HTR-8/SVneo (cell line): ENCODE results near the gene ASXL2.
"Not testable (repeated sequence)": the region's sequence is repeated elsewhere in the genome, so short reads cannot be mapped to it uniquely, and the experiment has no call there.

ENCODE experiments used
- DNase-seq: peaks from one replicate; pipeline ENCODE4 v3.0.0; 2011; ENCODE audit warnings: low spot score, mixed read lengths; ENCODE audit not compliant: insufficient read length
- FAIRE-seq: peaks from 2 replicates; lab custom pipeline; 2011; peaks lifted over from hg19 to GRCh38; lab: Jason Lieb, UNC

The ASXL2 gene

DNA sequence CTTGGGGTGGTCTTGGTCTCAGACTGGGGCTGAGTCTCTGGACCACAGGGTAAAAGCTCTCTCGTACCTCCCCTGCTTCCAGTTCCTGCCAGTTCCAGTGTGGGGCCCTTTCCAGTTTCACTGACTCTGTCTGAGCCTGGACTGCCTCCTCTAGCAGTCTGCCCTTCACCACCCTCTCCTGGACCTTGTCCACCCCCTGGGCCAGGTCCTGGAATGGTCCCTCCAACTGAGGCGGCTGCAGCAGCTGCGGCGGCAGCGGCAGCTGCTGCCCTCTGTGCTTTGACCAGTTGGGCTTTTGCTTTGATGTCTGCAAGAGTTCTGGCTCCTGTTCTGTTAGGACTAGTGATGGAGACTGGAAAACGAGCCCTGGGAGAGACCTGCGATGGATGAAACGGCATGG is 134.2 kb downstream of the ASXL2 start:
- DNase-seq = no peak
- FAIRE-seq = no peak

DNA sequence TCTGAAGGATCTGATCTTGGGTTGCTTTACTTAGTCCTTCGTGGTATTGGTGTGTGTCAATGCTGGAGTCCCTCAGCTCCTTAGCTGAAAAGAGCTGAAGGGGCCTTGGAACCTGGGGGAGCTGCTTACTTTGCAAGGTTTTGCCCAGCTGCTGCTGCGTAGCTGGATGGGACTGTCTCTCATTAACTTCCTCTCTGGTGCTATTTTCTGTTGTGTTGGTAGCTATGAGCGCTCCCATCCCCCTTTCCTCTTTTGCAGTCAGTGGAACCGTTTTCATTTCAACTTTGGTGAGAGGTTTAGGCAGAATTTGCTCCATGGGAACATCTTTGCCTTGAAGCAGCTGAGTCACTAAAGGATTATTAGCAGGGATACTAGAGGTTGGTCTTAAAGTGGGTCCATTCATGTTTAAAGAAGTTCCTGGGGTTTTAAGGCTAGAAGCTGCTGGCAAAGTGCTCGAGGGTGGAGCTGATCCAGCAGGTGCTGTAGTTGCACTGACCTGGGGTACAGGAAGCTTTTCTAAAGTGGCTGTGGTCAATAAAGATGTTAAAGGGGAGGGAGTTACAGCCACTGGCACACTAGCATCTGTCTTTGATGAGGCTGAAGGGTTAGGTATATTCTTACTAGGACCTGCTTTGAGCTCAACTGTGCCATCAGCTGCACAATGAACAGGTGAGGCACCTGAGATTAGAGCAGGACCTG is 135.0 kb downstream of the ASXL2 start:
- FAIRE-seq (no peak), DNase-seq (no peak)

DNA sequence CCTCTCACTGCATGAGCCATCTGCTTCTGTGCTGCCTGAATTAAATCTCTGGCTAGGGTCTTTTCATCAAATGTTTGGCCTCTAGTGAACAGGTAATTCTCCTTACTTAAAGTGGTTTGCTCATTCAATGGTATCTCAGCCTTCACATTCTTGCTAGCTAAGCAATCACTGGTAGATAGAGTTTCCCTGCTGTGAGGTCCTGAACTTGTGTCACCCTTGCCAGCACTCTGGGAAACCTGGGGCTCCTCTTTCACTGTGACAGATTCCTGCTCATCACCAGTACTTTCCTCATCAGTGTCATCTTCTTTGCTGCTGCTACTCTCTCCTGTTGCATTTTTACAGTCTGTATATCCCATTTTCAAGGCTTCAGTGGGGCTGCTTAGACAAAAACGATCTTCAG is 135.8 kb downstream of the ASXL2 start:
- no peak for FAIRE-seq

DNA sequence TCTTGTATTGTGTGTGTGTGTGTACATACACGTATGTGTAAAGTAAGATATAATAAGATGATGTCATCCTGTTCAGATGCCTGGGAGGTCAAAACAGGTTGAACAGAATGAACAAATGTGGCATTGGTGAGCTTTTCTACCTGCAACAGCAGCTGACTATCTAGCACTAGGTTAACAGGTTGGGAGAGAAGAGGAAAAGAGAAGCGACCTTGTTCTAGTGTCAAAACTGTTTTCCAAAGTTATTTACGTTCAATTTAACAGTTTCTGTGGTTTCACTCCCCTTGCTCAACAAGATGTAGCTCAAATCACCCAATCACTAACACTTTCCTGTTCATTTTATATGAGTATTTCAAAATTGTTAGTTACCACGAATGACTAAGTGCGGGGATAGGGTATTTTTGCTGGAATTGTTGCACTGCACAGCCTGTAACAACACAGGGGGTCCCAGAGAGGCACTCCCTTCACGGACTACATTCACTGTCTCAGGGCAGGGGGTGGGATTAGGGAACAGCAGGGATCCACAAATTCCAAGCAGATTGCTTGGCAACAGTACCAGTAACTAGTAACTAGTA is 137.4 kb downstream of the ASXL2 start:
- DNase-seq (no peak), FAIRE-seq (no peak)

More for the DNA sequence above, 135.8 kb downstream of the ASXL2 start:
- DNase-seq = no peak

DNA sequence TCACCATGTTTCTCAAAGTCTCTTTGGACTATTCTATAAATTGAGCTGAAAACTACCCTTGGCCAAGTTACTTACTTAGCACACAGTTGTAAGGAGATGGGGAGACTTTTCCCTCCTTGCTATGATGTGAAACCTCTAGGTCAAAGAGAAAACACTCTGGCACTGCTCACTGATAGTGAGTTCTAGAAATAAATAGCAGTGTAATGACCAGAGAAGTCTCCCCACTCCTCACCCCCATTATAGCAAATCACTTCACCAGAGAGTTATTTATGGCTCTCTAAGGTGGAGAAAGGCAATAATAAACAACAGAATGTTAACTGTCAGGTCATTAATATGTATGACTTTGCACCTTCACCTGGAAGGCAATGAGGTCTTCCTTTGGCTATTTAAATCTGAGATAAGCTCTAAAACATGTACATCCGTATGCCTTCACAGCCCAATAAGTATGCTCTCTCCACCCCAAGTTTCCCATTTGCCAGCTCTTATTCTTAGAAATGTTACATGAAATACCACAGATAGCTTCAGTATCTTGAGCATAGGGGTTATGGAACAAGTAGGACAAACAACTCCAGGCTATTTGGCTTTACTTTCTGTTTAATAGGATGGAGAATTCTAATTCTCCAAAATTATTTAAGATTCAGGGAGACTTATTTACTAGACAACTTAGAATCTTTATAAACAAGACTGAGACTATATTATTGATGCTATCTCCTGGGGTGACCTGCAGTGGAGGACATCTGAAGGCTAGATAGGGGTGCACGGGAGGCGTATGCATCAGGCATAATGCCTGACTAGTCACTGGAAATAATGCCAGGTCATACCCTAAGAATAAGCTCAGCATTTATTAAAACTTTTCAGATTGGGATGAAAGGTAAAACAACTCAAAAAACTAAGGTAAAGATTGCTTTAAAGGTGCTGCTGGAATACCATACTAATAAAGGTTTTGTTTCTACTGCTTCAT is 139.6 kb downstream of the ASXL2 start:
- FAIRE-seq (no peak), DNase-seq (no peak)

DNA sequence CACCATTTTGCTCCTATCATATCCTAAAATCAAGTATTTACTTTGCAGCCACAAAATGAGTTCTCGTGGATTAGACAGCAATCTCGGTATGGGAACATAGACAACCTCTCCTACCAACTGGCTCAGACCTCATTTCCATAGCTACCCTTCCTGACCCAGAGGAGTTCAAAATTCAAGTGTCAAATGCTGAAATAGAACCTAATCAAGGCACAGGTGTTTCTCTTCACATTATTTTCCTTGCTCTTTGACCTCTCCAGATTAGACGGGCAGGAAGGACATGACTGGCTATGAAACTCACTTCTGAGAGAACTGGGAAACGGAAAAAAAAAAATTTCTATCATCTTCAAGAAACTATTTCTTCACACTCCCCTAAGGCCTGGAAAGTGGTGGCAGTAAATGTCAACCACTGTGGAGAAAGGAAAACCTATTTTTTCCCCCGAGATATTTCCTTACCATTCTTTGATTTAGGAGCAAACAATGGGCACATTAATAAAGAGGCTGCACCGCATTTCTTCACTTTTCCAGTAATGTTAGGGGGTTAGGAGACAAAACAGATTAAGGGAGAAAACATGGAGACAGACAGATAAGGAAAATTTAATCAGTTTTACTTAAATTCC is 141.3 kb downstream of the ASXL2 start:
- no peak for FAIRE-seq
- no peak for DNase-seq

DNA sequence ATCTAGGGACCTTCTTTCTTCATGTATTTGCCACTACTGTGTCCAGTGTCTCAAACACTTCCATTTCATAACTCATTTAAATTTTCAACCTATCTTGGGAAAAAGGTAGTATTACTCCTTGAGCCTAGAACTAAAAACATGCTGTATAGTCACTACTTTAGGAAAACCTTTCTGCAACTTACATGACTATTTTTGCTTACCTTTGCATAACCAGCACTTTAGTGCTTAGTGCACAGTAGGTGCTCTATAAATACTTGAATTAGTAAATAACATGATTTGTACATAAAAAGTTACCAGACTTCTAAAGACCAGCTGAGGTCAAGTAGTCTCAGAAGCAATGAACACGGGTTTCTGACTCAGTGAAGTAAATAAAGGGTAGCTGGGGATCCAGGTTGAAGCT is 142.5 kb downstream of the ASXL2 start:
- DNase-seq (no peak), FAIRE-seq (no peak)

DNA sequence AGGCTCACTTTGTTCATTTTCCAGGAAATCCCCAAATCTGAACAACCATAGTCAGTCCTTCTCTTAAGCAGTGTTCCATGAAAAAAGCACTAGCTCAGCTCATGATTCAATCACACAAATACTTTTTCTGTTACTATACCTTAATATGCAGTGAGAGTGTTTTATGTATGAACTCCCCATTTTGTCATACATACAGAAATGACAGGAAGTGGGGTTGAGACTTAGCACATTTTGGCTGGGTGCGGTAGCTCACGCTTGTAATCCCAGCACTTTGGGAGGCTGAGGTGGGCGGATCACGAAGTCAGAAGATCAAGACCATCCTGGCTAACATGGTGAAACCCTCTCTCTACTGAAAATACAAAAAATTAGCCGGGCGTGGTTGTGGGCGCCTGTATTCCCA is 149.7 kb downstream of the ASXL2 start:
- DNase-seq (no peak), FAIRE-seq (no peak)

DNA sequence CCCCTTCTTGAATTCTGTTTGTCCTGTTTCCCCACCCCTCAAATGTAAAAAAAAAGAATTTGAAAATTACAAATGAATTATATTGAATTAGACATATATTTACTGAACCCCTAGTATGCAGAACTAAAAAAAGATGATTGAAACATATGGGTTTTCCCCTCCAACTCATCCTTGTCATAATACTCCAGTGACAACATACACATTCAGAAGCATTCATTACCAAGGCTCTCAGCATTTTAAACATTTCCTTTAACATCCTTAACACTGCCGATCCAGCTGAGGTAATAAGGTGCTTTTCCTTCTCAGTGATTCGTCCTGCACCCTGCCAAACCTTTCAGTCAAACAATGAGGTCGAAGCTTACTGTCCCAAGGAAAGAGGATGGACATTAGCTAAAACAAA is 151.8 kb downstream of the ASXL2 start:
- no peak for DNase-seq
- no peak for FAIRE-seq

DNA sequence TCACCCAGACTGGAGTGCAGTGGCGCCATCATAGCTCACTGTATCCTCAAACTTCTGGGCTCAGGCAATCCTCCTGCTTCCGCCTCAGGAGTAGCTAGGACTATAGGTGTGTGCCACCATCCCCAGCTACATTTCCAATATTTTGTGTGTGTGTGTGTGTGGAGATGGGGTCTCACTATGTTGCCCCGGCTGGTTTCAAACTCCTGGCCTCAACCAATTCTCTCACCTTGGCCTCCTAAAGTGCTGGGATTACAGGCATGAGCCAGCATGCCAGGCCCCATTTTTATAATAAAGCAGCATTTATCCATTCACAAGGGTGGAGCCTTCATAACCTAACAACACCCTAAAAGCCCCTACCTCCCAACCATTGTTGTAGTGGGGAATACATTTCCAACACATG is 152.4 kb downstream of the ASXL2 start:
- no peak for DNase-seq
- FAIRE-seq = no peak

DNA sequence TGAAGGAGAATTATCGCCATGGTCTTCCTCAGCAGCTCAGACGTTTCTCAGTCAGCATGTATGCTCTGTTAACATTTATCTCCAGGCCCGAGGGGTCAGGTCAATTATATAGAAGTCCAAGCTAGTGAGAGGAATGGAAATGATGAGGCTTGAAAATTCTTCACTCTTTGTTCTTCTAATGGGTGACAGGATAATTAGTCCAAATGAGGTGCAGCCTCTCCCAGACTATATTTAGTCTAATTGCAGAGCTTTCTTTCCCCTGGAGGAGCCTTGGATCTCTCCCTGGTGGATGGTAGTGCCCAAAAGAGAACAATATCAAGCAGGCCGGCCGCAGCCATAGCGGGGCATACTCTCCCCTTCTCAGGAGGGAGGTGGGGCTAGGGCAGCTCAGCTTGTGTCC is 153.5 kb downstream of the ASXL2 start:
- FAIRE-seq (no peak), DNase-seq (no peak)

DNA sequence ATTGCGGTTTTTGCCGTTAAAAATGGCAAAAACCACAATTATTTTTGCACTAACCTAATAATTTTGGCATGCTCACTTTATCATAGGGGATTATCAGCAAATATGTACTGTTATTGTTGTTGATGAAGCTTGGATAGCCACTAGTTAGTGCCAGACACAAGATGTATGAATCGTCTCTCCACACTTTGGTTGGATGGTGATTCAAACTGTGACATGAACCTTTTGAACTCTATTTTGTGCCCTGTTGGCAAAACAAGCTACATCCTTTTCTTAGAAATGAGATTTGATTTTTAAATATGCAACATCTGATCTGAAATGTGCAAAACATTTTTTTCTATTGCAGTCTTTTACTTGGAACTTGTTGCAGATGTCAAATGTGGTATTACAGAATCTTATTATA is 156.1 kb downstream of the ASXL2 start:
- FAIRE-seq (no peak), DNase-seq (no peak)

DNA sequence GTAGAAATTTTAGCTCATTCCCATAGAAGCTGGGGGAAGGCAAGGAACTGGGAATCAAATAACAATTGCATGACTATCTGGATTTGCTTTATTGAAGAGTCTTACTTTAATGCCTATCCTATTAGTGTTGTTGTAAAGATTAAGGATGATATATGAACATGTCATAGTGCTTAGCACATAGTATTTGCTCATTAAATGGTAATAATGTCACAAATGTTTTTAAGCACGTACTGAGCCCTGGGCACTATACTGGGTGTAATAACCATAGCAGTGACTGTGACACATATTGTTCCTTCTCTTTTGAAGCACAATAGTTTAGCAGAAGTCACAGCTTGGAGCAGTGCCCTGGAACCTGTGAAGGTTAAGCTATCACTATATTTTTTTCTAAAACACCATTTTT is 157.7 kb downstream of the ASXL2 start:
- FAIRE-seq = no peak
- no peak for DNase-seq

DNA sequence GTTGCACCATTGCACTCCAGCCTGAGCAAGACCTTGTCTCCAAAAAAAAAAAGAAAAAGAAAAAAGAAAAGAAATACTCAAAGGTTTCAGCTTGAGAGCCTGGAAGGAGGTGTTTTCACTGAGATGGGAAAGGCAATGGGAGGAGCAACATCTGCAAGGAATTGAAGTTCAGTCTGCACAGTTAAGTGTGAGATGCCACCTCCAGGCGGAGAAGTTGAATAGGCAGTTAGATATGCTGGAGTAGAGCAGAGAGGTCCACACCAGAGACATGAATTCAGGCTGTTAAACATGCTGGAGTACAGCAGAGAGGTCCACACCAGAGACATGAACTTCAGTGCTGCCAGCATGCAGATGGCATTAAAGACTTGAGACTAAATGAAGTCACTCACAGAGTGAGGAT is 163.5 kb downstream of the ASXL2 start:
- DNase-seq (no peak), FAIRE-seq (peak; percentile 73)

DNA sequence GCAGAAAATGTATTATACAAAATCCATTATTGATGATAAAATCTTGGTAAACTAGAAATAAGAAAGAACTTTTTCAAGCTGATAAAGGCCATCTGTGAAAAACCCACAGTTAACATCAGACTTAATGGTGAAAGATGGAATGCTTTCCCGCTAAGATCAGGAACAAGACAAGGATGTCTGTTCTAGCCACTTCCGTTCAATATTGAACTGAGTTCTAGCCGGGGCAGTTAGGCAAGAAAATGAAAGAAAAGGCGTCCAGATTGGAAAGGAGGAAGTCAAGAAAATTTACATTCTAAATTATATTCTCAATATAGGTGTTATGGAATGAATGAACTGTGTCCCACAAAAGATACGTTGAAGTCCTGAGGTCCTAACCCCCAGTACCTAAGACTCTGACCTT is 165.8 kb downstream of the ASXL2 start:
- no peak for DNase-seq
- no peak for FAIRE-seq

DNA sequence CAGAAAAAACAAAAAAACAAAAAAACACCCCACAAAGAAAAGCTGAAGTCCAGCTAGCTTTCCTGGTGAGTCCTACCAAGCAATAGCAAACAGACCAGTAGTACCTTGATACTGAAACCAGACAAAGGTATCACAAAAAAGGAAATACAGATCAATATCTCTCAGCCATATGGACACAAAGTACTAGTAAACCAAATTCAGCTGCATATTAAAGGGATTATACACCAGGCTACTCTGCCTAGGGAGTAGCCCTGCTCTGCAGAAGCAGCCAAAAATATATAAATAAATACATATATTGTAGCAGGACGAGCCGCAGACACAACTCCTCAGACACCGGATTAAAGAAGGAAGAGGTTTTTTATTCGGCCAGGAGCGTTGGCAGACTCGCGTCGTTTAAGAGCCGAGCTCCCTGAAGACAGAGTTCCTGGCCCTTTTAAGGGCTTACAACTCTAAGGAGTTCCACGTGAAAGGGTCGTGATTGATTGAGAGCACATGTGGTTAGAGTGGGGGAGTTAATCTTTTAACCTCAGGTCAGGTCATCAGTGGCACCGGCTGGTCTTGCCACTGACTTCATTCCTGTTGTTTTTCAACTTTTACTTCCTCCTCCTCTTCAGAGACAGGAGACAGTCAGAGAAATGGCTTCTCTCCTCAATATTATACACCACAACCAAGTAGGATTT is 166.5 kb downstream of the ASXL2 start:
- DNase-seq = no peak
- no peak for FAIRE-seq

DNA sequence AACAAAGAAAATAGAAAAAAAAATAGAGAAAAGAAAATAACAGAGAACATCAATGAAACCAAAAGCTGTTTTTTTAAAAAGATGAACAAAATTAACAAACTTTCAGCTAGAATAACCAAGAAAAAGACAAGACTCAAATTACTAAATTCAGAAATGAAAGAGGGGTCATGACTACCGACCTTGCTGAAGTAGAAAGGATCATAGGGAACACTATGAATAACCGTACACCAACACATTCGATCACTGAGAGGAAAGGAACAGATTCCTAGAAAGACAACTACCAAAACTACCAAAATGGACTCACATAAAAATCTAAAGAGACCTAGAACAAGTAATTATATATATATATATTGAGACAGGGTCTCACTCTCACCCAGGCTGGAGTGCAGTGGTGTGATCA is 167.5 kb downstream of the ASXL2 start:
- FAIRE-seq (no peak), DNase-seq (no peak)

DNA sequence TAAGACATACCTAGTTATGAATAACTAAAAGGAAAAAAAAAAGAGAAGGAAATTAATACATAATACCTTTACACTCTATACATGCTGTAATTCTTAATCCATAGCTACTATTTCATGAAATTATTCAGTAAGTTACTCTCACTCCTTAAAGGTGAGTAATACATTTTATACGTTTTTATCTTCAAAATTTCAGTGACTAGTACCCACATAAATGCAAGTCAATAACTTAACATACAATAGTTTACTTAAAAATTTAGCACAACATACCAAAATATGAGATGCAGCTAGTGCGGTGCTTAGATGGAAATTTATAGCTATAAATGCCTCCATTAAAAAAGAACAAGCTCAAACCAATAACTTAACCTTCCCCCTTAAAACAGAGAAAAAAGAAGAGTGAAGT is 168.9 kb downstream of the ASXL2 start:
- FAIRE-seq (no peak), DNase-seq (no peak)

DNA sequence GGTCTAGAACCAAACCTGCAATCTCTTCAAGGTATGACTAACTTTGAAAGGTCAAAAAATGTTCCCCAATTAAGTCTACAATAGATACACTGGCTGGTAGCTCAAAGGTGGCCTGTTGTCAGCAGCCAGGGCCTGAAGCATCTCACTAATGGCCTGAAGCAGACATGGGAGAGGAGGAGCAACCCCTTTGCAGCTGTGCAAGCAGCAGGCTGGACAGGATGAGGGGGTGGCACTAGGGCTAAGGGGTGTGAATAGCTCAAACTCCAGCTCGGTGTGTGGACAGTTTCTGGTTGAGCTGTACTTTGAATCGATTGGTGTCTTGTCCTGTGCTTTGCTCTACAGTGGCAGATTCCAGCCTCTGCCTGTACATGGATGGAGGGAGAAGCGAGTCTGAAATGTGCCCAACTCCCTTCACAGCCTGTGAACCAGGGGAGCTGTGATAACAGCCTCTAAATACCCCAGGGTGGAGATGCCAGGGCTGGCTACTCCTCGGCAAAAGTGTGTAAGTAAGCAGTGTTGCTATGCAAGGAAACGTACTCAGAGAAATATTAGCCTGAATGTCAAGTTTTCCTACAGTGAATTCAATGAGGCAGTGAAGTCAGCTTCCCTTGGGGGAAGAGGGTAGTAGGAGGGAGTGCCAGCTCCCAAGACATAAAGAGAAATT is 170.2 kb downstream of the ASXL2 start:
- DNase-seq (no peak), FAIRE-seq (peak; percentile 48)

DNA sequence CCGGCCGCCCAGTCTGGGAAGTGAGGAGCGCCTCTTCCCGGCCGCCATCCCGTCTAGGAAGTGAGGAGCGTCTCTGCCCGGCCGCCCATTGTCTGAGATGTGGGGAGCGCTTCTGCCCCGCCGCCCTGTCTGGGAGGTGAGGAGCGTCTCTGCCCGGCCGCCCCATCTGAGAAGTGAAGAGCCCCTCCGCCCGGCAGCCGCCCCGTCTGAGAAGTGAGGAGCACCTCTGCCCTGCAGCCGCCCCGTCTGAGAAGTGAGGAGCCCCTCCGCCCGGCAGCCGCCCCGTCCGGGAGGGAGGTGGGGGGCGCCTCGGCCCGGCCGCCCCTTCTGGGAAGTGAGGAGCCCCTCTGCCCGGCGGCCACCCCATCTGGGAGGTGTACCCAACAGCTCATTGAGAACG is 172.7 kb downstream of the ASXL2 start:
- DNase-seq, FAIRE-seq: not testable (repeated sequence)
